ENCODE measurements around the gene BCAS1. TPM values are rescaled to one million over a fixed set of nuclear protein-coding genes. Genes with fewer than 3 reads are reported as not detected.

BCAS1 gene
- total RNA-seq, 1 experiment from 2014 or later = 0.11 TPM

GRCh38 chr20:54112221-54112884, 42.0 kb upstream of the BCAS1 start:
- H2AFZ ChIP-seq (ENCODE audit: low read length) = no peak overlapping the region
- no peaks in the 10 kb centered on the region for H3K27me3 ChIP-seq (ENCODE audit: low read length)
- no peak for DNase-seq
- no peaks in the 10 kb centered on the region for H4K20me1 ChIP-seq (ENCODE audit: insufficient read depth, low read depth, low read length)
- H3K4me2 ChIP-seq (ENCODE audit: low read depth, low read length, poor library complexity, severe bottlenecking) = no peak overlapping the region
- no peak overlapping the region for H3K4me3 ChIP-seq (ENCODE audit: low read length)
- H3K79me2 ChIP-seq (ENCODE audit: low read length) = no peaks in the 10 kb centered on the region
- H3K9me3 ChIP-seq (ENCODE audit: low read length) = no peaks in the 10 kb centered on the region
- no peaks in the 10 kb centered on the region for H3K4me1 ChIP-seq (ENCODE audit: low read length)
- H3K27ac ChIP-seq (ENCODE audit: low read length) = no peak overlapping the region
- H3K9me2 ChIP-seq (replicated peaks; ENCODE audit: insufficient read depth, low read length) = no peaks in the 10 kb centered on the region
- H3K36me3 ChIP-seq (ENCODE audit: insufficient read depth, low read length) = no peaks in the 10 kb centered on the region
- H3K9ac ChIP-seq (ENCODE audit: low read length) = no peak overlapping the region

- H3K27me3 ChIP-seq (ENCODE audit: low read length) = no peaks in the 10 kb centered on the region
- H3K4me1 ChIP-seq (ENCODE audit: low read length) = no peaks in the 10 kb centered on the region
Observed at GRCh38 chr20:54111460-54111859, 41.1 kb upstream of the BCAS1 start.

GRCh38 chr20:54110457-54110856, 40.1 kb upstream of the BCAS1 start:
- Histone ChIP-seq H3K36me3 (ENCODE audit: insufficient read depth, low read length) (no peaks in the 10 kb centered on the region), H4K20me1 (ENCODE audit: insufficient read depth, low read depth, low read length) (no peaks in the 10 kb centered on the region), H3K9ac (ENCODE audit: low read length) (no peak overlapping the region), H3K9me2 (replicated peaks; ENCODE audit: insufficient read depth, low read length) (no peaks in the 10 kb centered on the region), H3K9me3 (ENCODE audit: low read length) (no peaks in the 10 kb centered on the region), H3K4me3 (ENCODE audit: low read length) (no peak overlapping the region), H3K27me3 (ENCODE audit: low read length) (no peaks in the 10 kb centered on the region), H3K27ac (ENCODE audit: low read length) (no peak overlapping the region), H2AFZ (ENCODE audit: low read length) (no peak overlapping the region), H3K79me2 (ENCODE audit: low read length) (no peaks in the 10 kb centered on the region), H3K4me2 (ENCODE audit: low read depth, low read length, poor library complexity, severe bottlenecking) (no peak overlapping the region), H3K4me1 (ENCODE audit: low read length) (no peaks in the 10 kb centered on the region)
- no peak for DNase-seq

More at GRCh38 chr20:54111460-54111859, 41.1 kb upstream of the BCAS1 start:
- H3K27ac ChIP-seq (ENCODE audit: low read length) = no peak overlapping the region
- DNase-seq = no peak
- no peak overlapping the region for H3K9ac ChIP-seq (ENCODE audit: low read length)
- H3K9me3 ChIP-seq (ENCODE audit: low read length) = no peaks in the 10 kb centered on the region
- no peaks in the 10 kb centered on the region for H3K79me2 ChIP-seq (ENCODE audit: low read length)
- no peak overlapping the region for H3K4me2 ChIP-seq (ENCODE audit: low read depth, low read length, poor library complexity, severe bottlenecking)
- no peak overlapping the region for H2AFZ ChIP-seq (ENCODE audit: low read length)
- H4K20me1 ChIP-seq (ENCODE audit: insufficient read depth, low read depth, low read length) = no peaks in the 10 kb centered on the region
- no peaks in the 10 kb centered on the region for H3K36me3 ChIP-seq (ENCODE audit: insufficient read depth, low read length)
- H3K9me2 ChIP-seq (replicated peaks; ENCODE audit: insufficient read depth, low read length) = no peaks in the 10 kb centered on the region
- H3K4me3 ChIP-seq (ENCODE audit: low read length) = no peak overlapping the region

- Histone ChIP-seq H3K9me2 (replicated peaks; ENCODE audit: insufficient read depth, low read length) (no peaks in the 10 kb centered on the region), H4K20me1 (ENCODE audit: insufficient read depth, low read depth, low read length) (no peaks in the 10 kb centered on the region), H3K4me2 (ENCODE audit: low read depth, low read length, poor library complexity, severe bottlenecking) (no peak overlapping the region), H3K79me2 (ENCODE audit: low read length) (no peaks in the 10 kb centered on the region), H3K4me3 (ENCODE audit: low read length) (no peak overlapping the region), H3K27ac (ENCODE audit: low read length) (no peak overlapping the region), H3K4me1 (ENCODE audit: low read length) (no peaks in the 10 kb centered on the region), H2AFZ (ENCODE audit: low read length) (no peak overlapping the region), H3K9me3 (ENCODE audit: low read length) (no peaks in the 10 kb centered on the region), H3K36me3 (ENCODE audit: insufficient read depth, low read length) (no peaks in the 10 kb centered on the region), H3K27me3 (ENCODE audit: low read length) (no peaks in the 10 kb centered on the region), H3K9ac (ENCODE audit: low read length) (no peak overlapping the region)
- DNase-seq = no peak
Observed at GRCh38 chr20:54110041-54110440, 39.6 kb upstream of the BCAS1 start.

- no peaks in the 10 kb centered on the region for H3K9me3 ChIP-seq (ENCODE audit: low read length)
- H3K4me3 ChIP-seq (ENCODE audit: low read length) = no peak overlapping the region
- H3K27me3 ChIP-seq (ENCODE audit: low read length) = no peaks in the 10 kb centered on the region
- DNase-seq = no peak
- H3K9me2 ChIP-seq (replicated peaks; ENCODE audit: insufficient read depth, low read length) = no peaks in the 10 kb centered on the region
- no peaks in the 10 kb centered on the region for H3K36me3 ChIP-seq (ENCODE audit: insufficient read depth, low read length)
- no peak overlapping the region for H3K9ac ChIP-seq (ENCODE audit: low read length)
- no peak overlapping the region for H3K27ac ChIP-seq (ENCODE audit: low read length)
- no peak overlapping the region for H3K4me2 ChIP-seq (ENCODE audit: low read depth, low read length, poor library complexity, severe bottlenecking)
- no peak overlapping the region for H2AFZ ChIP-seq (ENCODE audit: low read length)
- no peaks in the 10 kb centered on the region for H3K79me2 ChIP-seq (ENCODE audit: low read length)
- H4K20me1 ChIP-seq (ENCODE audit: insufficient read depth, low read depth, low read length) = no peaks in the 10 kb centered on the region
- no peaks in the 10 kb centered on the region for H3K4me1 ChIP-seq (ENCODE audit: low read length)
Observed at GRCh38 chr20:54108817-54109216, 38.4 kb upstream of the BCAS1 start.

GRCh38 chr20:54108326-54108642, 37.9 kb upstream of the BCAS1 start:
- Histone ChIP-seq H3K9me3 (ENCODE audit: low read length) (no peaks in the 10 kb centered on the region), H3K4me1 (ENCODE audit: low read length) (no peaks in the 10 kb centered on the region), H4K20me1 (ENCODE audit: insufficient read depth, low read depth, low read length) (no peaks in the 10 kb centered on the region), H3K27ac (ENCODE audit: low read length) (no peak overlapping the region), H3K9ac (ENCODE audit: low read length) (no peak overlapping the region), H3K9me2 (replicated peaks; ENCODE audit: insufficient read depth, low read length) (no peaks in the 10 kb centered on the region), H3K27me3 (ENCODE audit: low read length) (no peaks in the 10 kb centered on the region), H3K4me3 (ENCODE audit: low read length) (no peak overlapping the region), H3K79me2 (ENCODE audit: low read length) (no peaks in the 10 kb centered on the region), H3K4me2 (ENCODE audit: low read depth, low read length, poor library complexity, severe bottlenecking) (no peak overlapping the region), H2AFZ (ENCODE audit: low read length) (no peak overlapping the region), H3K36me3 (ENCODE audit: insufficient read depth, low read length) (no peaks in the 10 kb centered on the region)
- DNase-seq = no peak

GRCh38 chr20:54107600-54108325, 37.4 kb upstream of the BCAS1 start:
- Histone ChIP-seq H3K9ac (ENCODE audit: low read length) (no peak overlapping the region), H3K9me3 (ENCODE audit: low read length) (no peaks in the 10 kb centered on the region), H3K27me3 (ENCODE audit: low read length) (no peaks in the 10 kb centered on the region), H3K4me1 (ENCODE audit: low read length) (no peaks in the 10 kb centered on the region), H3K9me2 (replicated peaks; ENCODE audit: insufficient read depth, low read length) (no peaks in the 10 kb centered on the region), H3K4me2 (ENCODE audit: low read depth, low read length, poor library complexity, severe bottlenecking) (no peak overlapping the region), H3K27ac (ENCODE audit: low read length) (no peak overlapping the region), H3K79me2 (ENCODE audit: low read length) (no peaks in the 10 kb centered on the region), H4K20me1 (ENCODE audit: insufficient read depth, low read depth, low read length) (no peaks in the 10 kb centered on the region), H3K36me3 (ENCODE audit: insufficient read depth, low read length) (no peaks in the 10 kb centered on the region), H3K4me3 (ENCODE audit: low read length) (no peak overlapping the region), H2AFZ (ENCODE audit: low read length) (no peak overlapping the region)
- no peak for DNase-seq

GRCh38 chr20:54107181-54107580, 36.8 kb upstream of the BCAS1 start:
- no peaks in the 10 kb centered on the region for H3K27me3 ChIP-seq (ENCODE audit: low read length)
- H3K9ac ChIP-seq (ENCODE audit: low read length) = no peak overlapping the region
- H3K27ac ChIP-seq (ENCODE audit: low read length) = no peak overlapping the region
- H3K9me3 ChIP-seq (ENCODE audit: low read length) = no peaks in the 10 kb centered on the region
- no peaks in the 10 kb centered on the region for H3K4me1 ChIP-seq (ENCODE audit: low read length)
- H3K4me3 ChIP-seq (ENCODE audit: low read length) = no peak overlapping the region
- no peaks in the 10 kb centered on the region for H3K79me2 ChIP-seq (ENCODE audit: low read length)
- no peaks in the 10 kb centered on the region for H3K36me3 ChIP-seq (ENCODE audit: insufficient read depth, low read length)
- DNase-seq = no peak
- H3K4me2 ChIP-seq (ENCODE audit: low read depth, low read length, poor library complexity, severe bottlenecking) = no peak overlapping the region
- no peaks in the 10 kb centered on the region for H4K20me1 ChIP-seq (ENCODE audit: insufficient read depth, low read depth, low read length)
- no peaks in the 10 kb centered on the region for H3K9me2 ChIP-seq (replicated peaks; ENCODE audit: insufficient read depth, low read length)
- H2AFZ ChIP-seq (ENCODE audit: low read length) = no peak overlapping the region

All from Karpas-422 (cell line).